GM18951 (cell line): Measurements from ENCODE around the gene LTBP1.
"Not testable (repeated sequence)": the region's sequence is repeated elsewhere in the genome, so short reads cannot be mapped to it uniquely, and the experiment has no call there.

Experiments used
- POLR2A ChIP-seq: IDR thresholded peaks from 4 replicates; pipeline ENCODE4 v1.6.1; 2011; ENCODE audit warnings: mild to moderate bottlenecking; ENCODE audit not compliant: insufficient read length, insufficient read depth; ENCODE audit errors: extremely low read depth
- in situ Hi-C: fragments of 300-500 bp; cut with MboI; formaldehyde crosslinking; loops from one replicate; pipeline ENCODE4 v1.12.0; 2022; ENCODE audit warnings: low sequenced_read_pairs, mixed read lengths, inconsistent platforms; ENCODE audit not compliant: unreplicated experiment

The LTBP1 gene

GRCh38 chr2:32946314-32947075 is at the start of gene LTBP1:
LTBP1 (plus strand) TSS chr2:32946953; CDS start chr2:32947325, 372 bp downstream.
- no peak for TF ChIP-seq POLR2A
- in situ Hi-C loops, result no loop called here

- in situ Hi-C loops, result no loop called here
- no peak for TF ChIP-seq POLR2A
Observed at GRCh38 chr2:32900246-32900973, 46.3 kb upstream of the LTBP1 start.

- no peak for TF ChIP-seq POLR2A
- in situ Hi-C loops, result no loop called here
Observed at GRCh38 chr2:32901313-32901712, 45.4 kb upstream of the LTBP1 start.

GRCh38 chr2:32902174-32902573 is 44.6 kb upstream of the LTBP1 start:
- TF ChIP-seq POLR2A, result no peak
- in situ Hi-C loops, result no loop called here

GRCh38 chr2:32902986-32903385 is 43.8 kb upstream of the LTBP1 start:
- no peak for TF ChIP-seq POLR2A
- in situ Hi-C loops, result no loop called here

- in situ Hi-C loops, result no loop called here
- TF ChIP-seq POLR2A, result no peak
Observed at GRCh38 chr2:32904074-32904473, 42.7 kb upstream of the LTBP1 start.

GRCh38 chr2:32904751-32905150 is 42.0 kb upstream of the LTBP1 start:
- in situ Hi-C loops, result no loop called here
- TF ChIP-seq POLR2A, result no peak

GRCh38 chr2:32905270-32905669 is 41.5 kb upstream of the LTBP1 start:
- TF ChIP-seq POLR2A, result no peak

GRCh38 chr2:32910883-32911598 is 35.7 kb upstream of the LTBP1 start:
- TF ChIP-seq POLR2A, result no peak
- in situ Hi-C loops, result no loop called here

More at GRCh38 chr2:32905270-32905669, 41.5 kb upstream of the LTBP1 start:
- in situ Hi-C loops, result no loop called here

- no peak for TF ChIP-seq POLR2A
- in situ Hi-C loops, result no loop called here
Observed at GRCh38 chr2:32915694-32916093, 31.1 kb upstream of the LTBP1 start.

GRCh38 chr2:32918774-32919173 is 28.0 kb upstream of the LTBP1 start:
- in situ Hi-C loops, result no loop called here
- TF ChIP-seq POLR2A, result no peak

- in situ Hi-C loops, result not testable (repeated sequence)
Observed at GRCh38 chr2:32919901-32920300, 26.9 kb upstream of the LTBP1 start.

- in situ Hi-C loops, result not testable (repeated sequence)
Observed at GRCh38 chr2:32921486-32921885, 25.3 kb upstream of the LTBP1 start.

- in situ Hi-C loops, result no loop called here
Observed at GRCh38 chr2:32922501-32922900, 24.3 kb upstream of the LTBP1 start.

More at GRCh38 chr2:32922501-32922900, 24.3 kb upstream of the LTBP1 start:
- TF ChIP-seq POLR2A, result no peak
